HG02623 (cell line): Measurements from ENCODE around the gene EGFL7.

Source experiments
- ATAC-seq: cut with Tn5 transposase; IDR thresholded peaks from one replicate; pipeline ENCODE4 v1.9.1; 2021; ENCODE audit warnings: moderate library complexity; ENCODE audit not compliant: unreplicated experiment

The EGFL7 gene

DNA sequence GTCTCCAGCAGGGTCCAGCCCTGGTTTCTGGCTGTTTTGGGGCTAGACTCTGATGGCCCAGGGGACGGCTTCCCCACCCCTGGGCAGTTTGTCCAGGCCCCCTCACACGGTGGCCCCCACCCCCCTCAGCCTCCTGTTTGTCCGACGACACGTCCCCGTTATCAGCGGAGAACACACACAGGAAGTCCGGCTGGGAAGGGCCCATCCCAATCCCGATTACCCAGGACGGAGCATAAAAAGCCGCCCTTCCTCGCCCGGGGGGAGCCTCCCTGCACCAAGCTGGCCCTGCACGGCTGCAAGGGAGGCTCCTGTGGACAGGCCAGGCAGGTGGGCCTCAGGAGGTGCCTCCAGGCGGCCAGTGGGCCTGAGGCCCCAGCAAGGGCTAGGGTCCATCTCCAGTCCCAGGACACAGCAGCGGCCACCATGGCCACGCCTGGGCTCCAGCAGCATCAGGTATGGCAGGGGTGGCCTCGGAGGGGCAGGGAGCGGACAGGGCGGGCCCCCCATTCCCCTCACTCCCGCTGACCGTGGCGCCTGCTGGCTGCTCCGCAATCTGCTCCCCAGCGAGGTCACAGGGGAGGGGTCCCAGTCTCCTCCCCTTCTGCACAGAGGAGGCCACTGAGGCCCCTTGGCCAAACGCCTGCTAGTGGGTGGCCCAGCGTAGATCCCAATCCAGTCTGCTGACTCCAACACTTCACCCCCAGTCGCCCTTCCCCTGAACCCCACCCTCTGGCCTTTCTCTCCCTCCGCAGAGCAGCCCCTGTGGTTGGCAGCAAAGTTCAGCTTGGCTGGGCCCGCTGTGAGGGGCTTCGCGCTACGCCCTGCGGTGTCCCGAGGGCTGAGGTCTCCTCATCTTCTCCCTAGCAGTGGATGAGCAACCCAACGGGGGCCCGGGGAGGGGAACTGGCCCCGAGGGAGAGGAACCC is at the start of gene EGFL7:
Gene EGFL7, plus strand, starts transcription at position 261 of the 926 bp plus-strand sequence. CDS start 5,367 bp downstream, outside the sequence.
- ATAC-seq: no peak

DNA sequence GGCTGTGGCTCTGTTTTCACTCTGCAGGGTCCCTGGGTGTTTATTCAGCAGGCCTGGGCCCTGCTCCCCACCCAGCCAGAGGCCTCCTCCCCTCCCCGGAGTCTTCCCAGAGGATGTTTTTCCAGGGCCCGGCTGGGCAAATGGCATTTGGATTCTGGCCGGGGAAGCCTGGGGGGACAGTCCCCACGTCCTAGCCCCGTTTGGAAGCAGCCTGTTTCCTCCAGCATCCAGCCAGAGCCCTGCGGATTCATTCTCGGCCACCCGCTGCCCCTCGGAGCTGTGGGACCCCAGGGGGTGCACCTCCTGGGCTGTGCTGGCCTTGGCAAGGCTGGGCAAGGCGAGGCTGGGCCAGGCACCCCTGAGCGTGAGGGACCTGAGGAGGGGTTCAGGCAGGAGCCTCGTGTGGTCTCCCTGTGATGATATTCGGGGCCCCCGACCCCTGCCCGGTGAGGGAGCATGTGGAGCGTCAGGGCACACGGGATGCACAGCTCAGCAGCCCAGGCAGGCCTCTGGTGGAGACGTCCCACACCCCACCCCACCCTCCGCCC is 48.8 kb upstream of the EGFL7 start:
- no peak for ATAC-seq

DNA sequence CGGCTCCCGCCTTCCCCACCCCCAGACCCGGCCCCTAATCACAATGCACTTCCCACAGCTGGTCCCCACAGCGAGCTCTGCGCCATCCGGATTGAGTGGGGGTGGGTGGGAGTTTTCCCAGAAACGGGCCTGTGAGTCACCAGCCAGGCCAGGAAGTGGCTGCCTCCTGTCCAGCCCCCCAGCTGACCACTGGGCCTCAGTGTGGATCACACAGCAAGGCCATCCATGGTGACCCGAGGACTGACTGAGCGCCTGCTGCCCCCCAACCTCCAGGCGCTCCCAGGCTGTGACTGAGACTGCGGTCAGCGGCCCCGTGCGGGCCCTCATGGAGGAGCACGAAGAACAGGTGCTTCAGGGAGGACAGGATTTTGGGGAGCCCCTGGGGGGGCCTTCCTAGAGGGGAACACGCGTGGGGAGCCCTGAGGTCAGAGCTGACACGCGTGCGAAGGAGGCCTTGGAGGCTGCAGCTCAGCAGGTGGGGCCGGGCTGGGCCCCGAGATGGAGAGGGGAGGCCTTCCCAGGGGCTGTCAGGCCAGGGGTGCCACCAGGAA is 48.3 kb upstream of the EGFL7 start:
- no peak for ATAC-seq

DNA sequence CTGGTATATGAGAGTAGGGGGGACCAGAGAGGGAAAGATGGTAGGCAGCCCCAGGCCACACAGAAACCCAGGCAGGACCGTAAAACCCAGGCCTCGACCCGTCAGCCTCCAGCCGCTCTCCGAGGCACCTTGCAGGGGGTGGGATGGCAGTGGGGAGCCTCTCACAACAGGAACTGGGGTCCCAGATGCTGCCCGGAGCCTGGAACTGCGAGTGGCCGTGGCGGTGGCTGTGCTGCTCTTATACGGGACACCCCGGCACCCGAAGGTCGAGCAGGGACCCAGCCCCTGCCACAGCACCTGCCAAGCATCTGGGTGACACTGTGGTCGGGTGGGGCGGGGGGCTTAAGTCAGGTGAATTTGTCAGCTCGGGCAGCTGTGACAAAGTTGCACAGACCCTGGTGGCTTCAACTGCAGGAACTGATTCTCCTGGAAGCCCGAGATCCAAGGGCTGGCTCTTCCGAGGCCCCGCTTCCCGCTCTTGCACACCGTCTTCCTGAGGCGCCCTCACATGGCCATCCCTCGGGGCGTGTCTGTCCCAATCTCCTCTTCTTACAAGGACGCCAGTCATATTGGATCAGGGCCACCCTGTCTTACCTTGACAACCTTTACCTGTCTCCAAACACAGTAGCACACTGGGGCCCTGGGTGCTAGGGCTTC is 47.6 kb upstream of the EGFL7 start:
- no peak for ATAC-seq

DNA sequence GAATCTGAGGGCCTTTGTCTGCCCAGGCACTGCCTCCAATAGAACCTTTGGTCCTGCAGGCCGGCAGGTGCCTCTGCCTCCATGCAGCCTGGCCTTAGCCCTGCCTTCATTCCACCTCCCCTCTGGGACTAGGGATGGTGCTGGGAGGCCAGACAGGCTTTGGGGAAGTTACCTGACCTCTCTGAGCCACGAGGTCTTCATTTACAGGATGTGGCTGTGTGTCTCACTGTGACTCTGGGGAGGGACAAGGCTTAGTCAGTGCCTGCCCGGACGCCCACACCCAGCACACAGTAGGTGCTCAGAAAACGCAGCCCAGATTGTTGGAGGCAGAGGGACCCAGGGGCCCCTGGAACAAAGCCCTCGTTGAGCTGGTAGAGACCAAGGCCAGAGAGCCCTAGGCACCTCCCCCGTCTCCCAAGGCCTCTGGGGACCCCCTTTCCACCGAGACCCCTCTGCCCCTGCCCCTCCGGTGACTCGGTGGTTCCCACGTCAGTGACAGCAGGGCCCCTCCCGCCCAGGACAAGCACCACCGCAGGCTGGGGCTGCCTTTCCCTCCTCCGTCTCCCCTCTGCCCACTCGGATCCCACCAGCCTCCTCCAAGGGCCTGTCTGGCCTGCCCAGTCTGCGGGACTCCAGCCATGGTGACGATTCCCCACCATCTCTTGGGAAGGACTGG is 46.9 kb upstream of the EGFL7 start:
- ATAC-seq: no peak

DNA sequence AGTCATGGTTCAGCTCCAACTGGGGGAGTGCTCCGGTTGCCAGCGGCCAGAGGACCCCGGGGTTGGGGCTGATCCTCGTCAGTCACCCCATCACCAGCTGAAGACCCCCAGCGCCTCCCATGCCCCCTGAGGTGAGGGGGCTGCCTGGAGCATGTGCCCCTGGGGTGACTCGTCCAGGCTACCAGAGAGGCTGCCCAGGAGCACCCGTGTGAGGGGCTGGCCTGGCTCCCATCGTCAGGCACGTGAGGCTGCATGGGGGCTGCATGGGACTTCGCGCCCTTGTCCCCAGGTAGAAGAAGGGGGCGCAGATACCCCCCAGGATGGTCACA is 46.4 kb upstream of the EGFL7 start:
- ATAC-seq: no peak

DNA sequence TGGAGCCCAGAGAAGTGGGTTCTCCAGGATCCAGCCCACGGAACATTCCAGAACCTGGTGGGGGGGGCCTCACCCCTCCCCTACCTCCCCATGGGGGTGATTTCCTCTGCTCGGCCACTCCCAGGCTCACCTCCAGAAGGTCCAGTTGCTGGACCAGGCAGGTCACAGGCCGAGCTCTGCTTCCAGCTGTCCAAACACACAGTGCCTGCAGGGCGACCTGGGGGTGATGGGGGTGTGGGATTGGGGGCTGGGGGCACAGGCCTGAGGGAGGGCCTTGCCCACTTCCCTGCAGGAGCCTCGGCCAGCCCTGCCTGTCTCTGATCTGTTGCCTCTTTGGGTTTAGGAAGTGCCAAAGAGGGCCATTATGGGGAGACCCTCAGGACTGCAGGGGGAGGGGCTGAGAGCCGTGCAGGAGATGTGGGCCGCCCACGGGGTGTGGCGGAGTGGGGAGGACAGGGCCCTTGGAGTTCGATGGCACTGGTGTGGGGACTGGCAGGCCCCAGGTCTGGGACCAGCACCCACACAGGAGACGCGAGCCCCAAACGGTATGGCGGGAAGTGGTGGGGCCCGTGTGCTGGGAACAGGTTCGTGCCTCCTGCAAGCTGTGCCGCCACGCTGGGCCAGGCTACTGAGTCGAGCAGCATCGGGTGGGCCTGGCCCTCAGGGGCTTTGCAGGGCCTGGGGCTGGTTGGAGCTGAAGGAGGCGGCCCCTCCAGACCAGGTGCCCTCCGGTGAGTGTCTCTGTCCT is 45.6 kb upstream of the EGFL7 start:
- no peak for ATAC-seq

DNA sequence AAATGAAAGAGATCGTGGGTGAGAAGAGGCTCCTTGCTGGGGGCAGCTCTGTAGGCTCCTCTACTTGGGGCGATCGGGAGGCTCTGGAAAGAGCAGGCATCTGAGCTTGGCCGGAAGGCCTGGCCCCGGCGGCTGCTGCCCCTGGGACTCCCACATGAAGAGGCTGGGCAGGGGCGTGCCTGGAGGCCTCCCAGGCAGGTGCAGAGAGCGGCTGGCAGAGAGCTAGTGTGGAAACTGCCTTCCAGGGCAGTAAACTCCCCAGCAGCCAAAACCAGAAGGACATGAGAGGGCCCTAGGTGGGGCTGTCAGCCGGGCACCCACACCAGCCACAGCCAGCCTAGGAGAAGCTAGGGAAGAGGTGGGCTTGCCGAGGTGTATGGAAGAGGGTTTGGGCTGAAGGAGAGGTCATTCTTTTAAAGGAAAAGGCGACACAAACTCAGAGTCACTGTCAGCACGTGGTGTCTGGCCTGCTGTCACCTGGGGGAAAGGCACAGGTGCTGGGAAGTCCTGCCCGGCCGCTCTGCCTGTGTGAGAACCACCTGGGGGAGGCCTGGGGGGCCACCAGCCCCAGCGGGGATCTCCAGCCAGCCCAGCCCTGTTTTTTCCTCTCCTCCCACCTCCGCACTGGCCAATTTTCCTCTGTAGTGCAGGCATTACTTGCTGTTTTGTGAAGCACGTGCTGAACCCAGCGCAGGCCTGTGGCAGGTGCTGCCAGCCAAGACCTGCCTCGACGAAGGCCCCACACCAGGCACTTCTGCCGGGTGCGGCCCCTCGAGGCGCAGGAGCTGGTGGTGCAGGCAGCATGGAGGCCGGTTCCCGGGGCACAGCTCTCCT is 44.8 kb upstream of the EGFL7 start:
- ATAC-seq: no peak

DNA sequence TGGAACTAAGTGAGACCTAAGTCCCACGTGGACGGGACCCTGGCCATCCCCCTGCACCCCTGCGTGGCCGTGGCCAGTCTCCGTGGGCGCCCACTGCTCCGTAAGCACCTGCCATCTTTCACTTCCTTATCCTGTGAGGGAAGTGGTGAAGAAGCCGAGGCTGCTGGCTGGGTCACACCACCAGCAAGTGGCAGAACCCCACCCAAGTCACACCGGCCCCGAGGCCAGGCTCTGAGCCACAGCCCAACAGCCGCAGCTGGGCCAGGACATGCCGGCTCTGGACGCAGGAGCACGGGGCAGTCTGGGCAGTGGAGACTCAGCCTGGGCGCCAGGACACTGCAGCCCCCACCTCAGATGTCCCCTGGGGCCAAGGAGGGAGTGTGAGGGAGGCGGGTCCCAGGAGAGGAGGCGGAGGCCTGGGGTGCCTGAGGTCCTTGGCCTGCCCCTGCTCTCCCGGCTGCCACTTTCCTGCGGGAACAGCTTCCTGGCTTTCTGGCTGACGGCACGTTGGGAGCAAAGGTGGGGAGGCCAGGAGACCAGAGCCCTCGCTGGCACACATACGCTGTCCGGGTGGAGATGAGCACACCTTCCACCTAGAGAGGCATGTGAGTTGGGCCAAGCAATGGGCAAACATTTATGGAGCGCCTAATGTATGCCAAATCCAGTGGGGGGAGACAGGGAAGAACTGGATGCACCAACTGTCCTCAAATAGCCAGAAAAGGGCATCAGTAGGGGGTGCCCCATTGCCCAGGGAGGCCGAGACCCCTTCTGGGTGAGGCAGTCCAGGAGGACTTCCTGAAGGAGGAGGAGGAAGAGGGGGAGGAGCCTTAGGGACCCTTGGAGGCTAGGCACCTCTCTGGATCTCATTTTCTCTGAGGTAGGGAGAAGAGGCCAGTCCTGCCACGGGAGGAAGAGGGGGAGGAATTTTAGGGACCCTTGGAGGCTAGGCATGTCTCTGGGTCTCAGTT is 43.9 kb upstream of the EGFL7 start:
- ATAC-seq: no peak

DNA sequence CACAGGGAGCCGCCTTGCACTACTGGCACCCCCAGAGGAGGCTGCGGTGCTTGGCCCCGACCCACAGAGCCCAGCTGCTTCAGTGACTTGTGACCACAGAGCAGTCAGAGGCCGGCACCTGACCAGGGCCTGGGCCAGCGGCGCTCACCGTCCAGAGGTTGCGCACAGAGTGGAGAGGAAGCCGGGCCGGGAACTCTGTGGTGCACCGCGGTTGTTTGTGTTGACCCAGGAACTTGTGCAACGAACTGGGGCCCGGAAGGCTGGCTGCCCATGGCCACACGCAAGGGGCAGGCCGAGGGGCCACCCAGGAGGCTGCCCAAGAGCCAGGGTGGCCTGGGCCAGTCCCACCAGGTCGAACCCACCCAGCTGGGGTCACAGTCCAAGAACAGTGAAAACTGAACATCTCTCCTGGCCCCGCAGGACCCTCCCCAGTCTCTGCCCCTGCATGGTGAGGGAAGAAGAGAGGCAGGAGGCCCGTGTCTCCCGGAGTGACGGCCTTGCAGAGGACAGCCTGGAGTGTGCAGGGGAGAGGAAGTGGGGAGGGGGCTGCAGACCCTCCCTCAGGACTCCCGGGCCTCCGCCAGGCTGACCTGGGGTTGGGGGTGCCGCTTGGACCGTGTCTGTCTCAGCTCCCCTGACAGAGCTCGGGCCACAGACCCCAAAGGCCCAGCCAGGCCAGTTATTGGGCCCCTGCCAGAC is 42.8 kb upstream of the EGFL7 start:
- no peak for ATAC-seq

DNA sequence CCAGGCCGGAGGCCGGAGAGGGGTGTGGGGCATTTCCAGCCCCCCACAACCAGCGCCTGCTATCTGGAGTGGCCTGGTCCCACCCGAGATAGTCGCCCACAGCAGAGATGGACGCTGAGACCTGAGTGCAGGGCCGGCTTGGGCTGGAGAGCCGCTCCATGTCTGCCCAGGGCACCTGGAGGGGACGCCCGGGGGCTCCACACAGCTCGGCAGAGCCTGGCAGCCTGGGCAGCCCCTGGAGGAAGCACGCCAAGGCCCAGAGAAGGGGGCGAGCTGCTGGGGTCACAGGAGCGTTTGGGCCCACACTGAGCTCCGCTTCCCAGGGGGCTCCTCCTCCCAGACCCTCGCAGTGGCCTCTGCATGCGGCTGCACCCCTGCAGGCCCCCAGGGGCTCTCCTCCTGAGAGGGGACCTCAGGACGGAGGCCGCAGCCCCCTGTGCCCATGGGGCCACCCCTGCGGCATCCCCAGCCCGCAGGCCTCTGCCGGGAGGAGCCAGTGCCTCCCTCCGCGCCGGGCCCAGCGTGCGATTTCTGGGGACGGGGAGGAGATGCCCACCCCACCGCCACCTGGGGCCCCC is 42.2 kb upstream of the EGFL7 start:
- no peak for ATAC-seq

DNA sequence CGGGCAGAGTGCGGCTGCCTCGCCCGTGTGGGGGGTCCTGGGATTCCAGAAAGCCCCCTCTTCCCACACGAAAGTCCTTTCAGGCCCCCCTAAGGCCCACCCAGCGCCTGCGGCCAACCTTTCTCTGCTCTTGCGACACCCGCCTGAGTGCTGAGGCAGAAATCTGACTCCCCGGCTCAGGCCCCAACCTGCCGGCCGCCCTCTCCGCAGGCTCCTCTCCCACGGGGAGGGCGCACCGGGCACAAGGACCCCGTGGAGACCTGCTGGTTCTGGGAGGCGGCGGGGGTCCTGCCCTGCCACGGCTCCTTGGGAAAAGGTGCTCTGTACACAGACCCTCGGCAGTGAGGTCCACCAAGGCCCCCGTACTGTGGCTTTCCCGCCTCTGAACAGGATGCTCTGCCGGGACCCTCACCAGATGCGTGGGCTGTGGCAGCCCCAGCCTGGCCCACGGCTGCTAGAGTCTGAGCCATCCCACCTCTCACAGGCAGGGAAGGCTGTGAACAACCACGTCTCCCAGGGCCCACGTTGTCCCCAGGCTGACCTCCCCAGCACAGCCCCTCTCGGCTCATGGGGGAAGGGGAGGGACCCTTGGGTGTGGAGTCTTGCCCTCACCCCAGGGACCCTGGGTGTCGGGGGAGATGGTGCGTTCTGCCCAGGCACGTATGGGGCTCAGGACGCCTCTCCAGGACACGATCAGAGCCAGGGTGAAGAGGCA is 41.5 kb upstream of the EGFL7 start:
- no peak for ATAC-seq

DNA sequence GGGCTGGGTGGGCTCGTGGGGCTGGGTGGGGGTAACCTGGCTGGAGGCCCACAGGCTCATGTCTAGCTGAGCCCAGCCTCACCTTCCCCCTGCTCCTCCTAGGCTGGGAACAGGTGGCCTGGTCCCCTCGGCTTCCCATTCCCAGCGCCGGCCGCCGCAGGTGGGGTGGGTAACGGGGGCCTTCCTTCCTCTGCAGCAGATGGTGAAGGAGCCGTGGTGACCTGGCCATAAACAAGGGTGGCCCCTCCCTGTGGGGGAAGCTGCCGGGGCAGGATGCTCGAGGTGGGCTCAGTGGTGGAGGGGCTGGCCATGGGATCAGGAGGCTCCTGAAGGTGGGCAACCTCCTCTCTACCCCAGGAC is 41.0 kb upstream of the EGFL7 start:
- ATAC-seq: no peak

DNA sequence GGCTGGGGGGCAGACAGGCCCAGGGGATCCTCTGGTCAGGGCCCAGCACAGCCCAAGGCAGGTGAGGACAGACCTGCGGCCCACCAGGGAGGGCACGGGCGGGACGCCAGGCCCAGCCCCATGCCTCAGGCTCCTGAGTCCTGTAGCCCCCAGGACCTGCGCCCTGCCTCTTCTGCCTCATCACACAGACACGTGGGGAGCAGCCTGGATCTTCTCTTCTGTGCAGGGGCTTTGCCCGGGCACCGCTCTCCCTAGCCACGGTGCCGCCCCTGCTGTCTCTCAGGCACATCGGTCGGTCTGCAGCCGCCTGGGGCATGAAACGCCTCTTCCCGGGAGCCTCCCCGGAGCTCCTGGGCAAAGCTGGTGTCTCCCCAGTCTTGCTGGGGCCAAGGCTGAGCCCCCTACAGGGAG is 40.2 kb upstream of the EGFL7 start:
- no peak for ATAC-seq

DNA sequence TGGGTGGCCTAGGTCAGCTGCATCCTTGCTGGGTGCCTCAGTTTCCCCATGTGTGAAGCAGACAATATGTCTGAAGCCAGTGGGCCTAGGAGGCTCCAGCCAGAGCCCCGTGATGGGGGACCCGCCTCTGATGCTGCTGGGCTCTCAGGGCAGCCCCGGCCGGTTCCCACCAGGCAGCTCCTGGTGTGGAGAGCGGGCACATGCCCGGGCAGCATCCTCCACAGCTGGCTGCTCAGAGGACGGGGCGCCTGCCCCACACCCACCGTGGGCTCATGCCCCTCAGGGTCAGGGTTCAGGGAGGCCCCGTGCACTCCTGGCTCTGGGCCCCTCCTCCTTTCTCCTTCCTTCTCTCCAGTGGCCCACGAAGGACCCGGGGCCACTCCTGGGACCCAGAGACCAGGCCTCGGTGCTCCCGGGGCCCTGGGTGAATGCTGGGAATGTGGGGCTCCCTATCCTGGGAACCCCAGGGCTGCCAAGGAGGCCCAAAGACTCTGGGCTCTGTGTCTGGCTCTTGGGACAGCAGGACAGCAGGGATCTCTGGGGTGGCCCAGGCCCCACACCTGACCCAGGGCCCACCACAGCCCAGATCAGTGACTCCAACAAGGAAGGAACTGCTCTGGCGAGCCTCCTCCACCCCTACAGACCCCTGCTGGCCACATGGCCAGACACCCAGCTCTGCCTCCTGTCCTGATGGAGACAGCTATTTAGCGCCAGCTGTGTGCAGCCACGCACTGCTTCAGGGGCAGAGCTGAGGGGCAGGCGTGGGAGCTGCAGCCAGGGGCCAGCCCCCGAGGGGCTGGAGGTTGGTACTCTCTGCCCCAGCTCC is 39.5 kb upstream of the EGFL7 start:
- no peak for ATAC-seq

DNA sequence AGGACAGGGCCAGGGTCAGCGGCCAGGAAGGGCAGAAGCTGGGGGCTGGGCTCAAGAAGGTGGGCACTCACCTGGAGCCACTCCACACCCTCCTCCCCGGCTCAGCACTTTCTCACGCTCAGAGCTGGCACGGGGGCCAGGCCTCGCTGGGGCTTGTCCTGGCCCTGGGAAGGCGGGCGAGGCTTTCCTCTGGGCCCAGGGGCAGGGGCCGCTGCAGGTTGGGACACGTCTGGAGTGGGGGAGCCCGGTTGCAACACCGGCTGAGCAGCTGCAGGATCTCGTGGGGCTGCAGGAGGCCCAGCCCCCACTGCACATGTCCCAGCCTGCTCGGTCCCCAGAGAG is 38.9 kb upstream of the EGFL7 start:
- ATAC-seq: no peak
